SK-N-DZ (cell line): Measurements from ENCODE around the gene SOX9.
"Not testable (repeated sequence)": the region's sequence is repeated elsewhere in the genome, so short reads cannot be mapped to it uniquely, and the experiment has no call there.

Experiments
- DNase-seq: peaks from one replicate; pipeline ENCODE4 v3.0.0-alpha.2; 2015; ENCODE audit warnings: low spot score

Gene SOX9

GRCh38 chr17:72125742-72126141 lies 4.9 kb downstream of the SOX9 start:
- no peak for DNase-seq

GRCh38 chr17:72126575-72127486 lies 6.0 kb downstream of the SOX9 start:
- no peak for DNase-seq

GRCh38 chr17:72128039-72128438 lies 7.2 kb downstream of the SOX9 start:
- no peak for DNase-seq

GRCh38 chr17:72134608-72135394 lies 14.0 kb downstream of the SOX9 start:
- no peak for DNase-seq

- no peak for DNase-seq
These were observed 14.9 kb downstream of the SOX9 start for GRCh38 chr17:72135546-72136325.

- no peak for DNase-seq
These were observed 15.9 kb downstream of the SOX9 start for GRCh38 chr17:72136692-72137091.

- no peak for DNase-seq
These were observed 16.3 kb downstream of the SOX9 start for GRCh38 chr17:72137161-72137560.

- no peak for DNase-seq
These were observed 18.4 kb downstream of the SOX9 start for GRCh38 chr17:72139212-72139611.

- DNase-seq = no peak
These were observed 20.5 kb downstream of the SOX9 start for GRCh38 chr17:72141336-72141735.

GRCh38 chr17:72142097-72142496 lies 21.3 kb downstream of the SOX9 start:
- not testable (repeated sequence) for DNase-seq

- DNase-seq = peak; percentile 32
These were observed 21.8 kb downstream of the SOX9 start for GRCh38 chr17:72142614-72143013.

GRCh38 chr17:72143245-72143644 lies 22.4 kb downstream of the SOX9 start:
- DNase-seq = no peak

GRCh38 chr17:72144101-72144500 lies 23.3 kb downstream of the SOX9 start:
- no peak for DNase-seq

- DNase-seq = no peak
These were observed 24.7 kb downstream of the SOX9 start for GRCh38 chr17:72145562-72145961.

- no peak for DNase-seq
These were observed 25.1 kb downstream of the SOX9 start for GRCh38 chr17:72145962-72146361.

GRCh38 chr17:72146371-72146770 lies 25.6 kb downstream of the SOX9 start:
- no peak for DNase-seq

- DNase-seq = no peak
These were observed 30.0 kb downstream of the SOX9 start for GRCh38 chr17:72150632-72151460.

- DNase-seq = no peak
These were observed 31.0 kb downstream of the SOX9 start for GRCh38 chr17:72151565-72152386.

- DNase-seq = no peak
These were observed 31.6 kb downstream of the SOX9 start for GRCh38 chr17:72152387-72152929.
